GM23338 (cell line): Measurements from ENCODE around the gene MAD1L1. TPM values are rescaled to one million over a fixed set of nuclear protein-coding genes. Genes with fewer than 3 reads are reported as not detected.

ENCODE experiments used
- ATAC-seq: fragments of 200-7000 bp; cut with Tn5 transposase; 3 replicates; pipeline ENCODE4 v1.9.1; 2020
- DNase-seq: peaks from one replicate; pipeline ENCODE4 v3.0.0-alpha.2; 2015; ENCODE audit warnings: low spot score
- H2AFZ ChIP-seq: fragments of 200-600 bp; sonication (generic); 2 replicates; pipeline ENCODE4 v1.8.0; 2016; ENCODE audit warnings: antibody characterized with exemption, mild to moderate bottlenecking, moderate library complexity
- H3F3A ChIP-seq: fragments of 200-600 bp; sonication (generic); replicated peaks from 2 replicates; pipeline ENCODE4 v1.8.0; 2017; ENCODE audit warnings: antibody characterized with exemption, mixed run types, low read depth
- H3K27ac ChIP-seq: fragments of 200-600 bp; sonication (generic); 2 replicates; pipeline ENCODE4 v1.6.1; 2016; ENCODE audit warnings: low read depth
- H3K27me3 ChIP-seq: fragments of 200-600 bp; sonication (generic); 2 replicates; pipeline ENCODE4 v1.8.0; 2016; ENCODE audit warnings: mild to moderate bottlenecking, mixed run types, moderate library complexity; ENCODE audit not compliant: insufficient read depth
- H3K36me3 ChIP-seq: fragments of 200-600 bp; sonication (generic); 2 replicates; pipeline ENCODE4 v1.8.0; 2016; ENCODE audit warnings: mild to moderate bottlenecking; ENCODE audit not compliant: insufficient read depth
- H3K4me1 ChIP-seq: fragments of 200-600 bp; sonication (generic); 2 replicates; pipeline ENCODE4 v1.8.0; 2016; ENCODE audit warnings: mild to moderate bottlenecking, moderate library complexity; ENCODE audit not compliant: insufficient read depth
- H3K4me2 ChIP-seq: fragments of 200-600 bp; sonication (generic); 2 replicates; pipeline ENCODE4 v1.7.1; 2017; ENCODE audit warnings: mixed run types
- H3K4me3 ChIP-seq: fragments of 200-600 bp; sonication (generic); 2 replicates; pipeline ENCODE4 v1.6.1; 2016; ENCODE audit warnings: mixed run types
- H3K79me2 ChIP-seq: fragments of 200-600 bp; sonication (generic); replicated peaks from 2 replicates; pipeline ENCODE4 v1.8.0; 2017; ENCODE audit warnings: mild to moderate bottlenecking; ENCODE audit not compliant: insufficient read depth
- H3K9me2 ChIP-seq: fragments of 200-600 bp; sonication (generic); 2 replicates; pipeline ENCODE4 v1.8.0; 2017; ENCODE audit not compliant: insufficient read depth
- H4K20me1 ChIP-seq: fragments of 200-600 bp; sonication (generic); replicated peaks from 2 replicates; pipeline ENCODE4 v1.8.0; 2017; ENCODE audit warnings: mild to moderate bottlenecking; ENCODE audit not compliant: insufficient read depth
- H3K27ac Mint-ChIP-seq: 2 replicates; pipeline ENCODE4 v1.8.0; 2020; ENCODE audit warnings: inconsistent platforms, mild to moderate bottlenecking, moderate library complexity, mixed read lengths
- H3K27me3 Mint-ChIP-seq: 3 replicates; pipeline ENCODE4 v1.8.0; 2022; ENCODE audit warnings: low read depth, mild to moderate bottlenecking, moderate library complexity, mixed read lengths, inconsistent platforms; ENCODE audit not compliant: insufficient read depth, poor library complexity
- H3K36me3 Mint-ChIP-seq: 3 replicates; pipeline ENCODE4 v1.8.0; 2021; ENCODE audit warnings: low read depth, mild to moderate bottlenecking, inconsistent platforms, moderate library complexity, mixed read lengths
- H3K4me1 Mint-ChIP-seq: 3 replicates; pipeline ENCODE4 v1.8.0; 2020; ENCODE audit warnings: mild to moderate bottlenecking, inconsistent platforms, mixed read lengths
- H3K4me3 Mint-ChIP-seq: 3 replicates; pipeline ENCODE4 v1.8.0; 2021; ENCODE audit warnings: moderate library complexity, mild to moderate bottlenecking, inconsistent platforms, mixed read lengths
- H3K9me3 Mint-ChIP-seq: 3 replicates; pipeline ENCODE4 v1.8.0; 2020; ENCODE audit warnings: moderate library complexity, mild to moderate bottlenecking, inconsistent platforms, mixed read lengths
- CREB1 ChIP-seq: fragments of 250-450 bp; sonication (Bioruptor Pico); IDR thresholded peaks from 2 replicates; pipeline ENCODE4 v1.5.0; 2020; ENCODE audit warnings: low read depth, mild to moderate bottlenecking, moderate library complexity
- EZH2 ChIP-seq: fragments of 200-600 bp; sonication (generic); IDR thresholded peaks from one replicate; pipeline ENCODE4 v1.8.0; 2017; ENCODE audit warnings: antibody characterized with exemption, mild to moderate bottlenecking, low read depth; ENCODE audit not compliant: unreplicated experiment
- EZH2phosphoT487 ChIP-seq: fragments of 200-600 bp; sonication (generic); IDR thresholded peaks from one replicate; pipeline ENCODE4 v1.8.1; 2018; ENCODE audit warnings: antibody characterized with exemption; ENCODE audit not compliant: unreplicated experiment
- JUNB ChIP-seq: IDR thresholded peaks from one replicate; pipeline ENCODE4 v1.6.1; 2016; ENCODE audit warnings: antibody characterized with exemption; ENCODE audit not compliant: unreplicated experiment
- NANOG ChIP-seq: IDR thresholded peaks from 2 replicates; pipeline ENCODE4 v1.6.1; 2016; ENCODE audit warnings: antibody characterized with exemption, borderline replicate concordance
- POLR2AphosphoS5 ChIP-seq: IDR thresholded peaks from 2 replicates; pipeline ENCODE4 v1.6.1; 2016; ENCODE audit warnings: antibody characterized with exemption, low read depth
- STAT1 ChIP-seq: IDR thresholded peaks from one replicate; pipeline ENCODE4 v1.6.1; 2016; ENCODE audit warnings: antibody characterized with exemption; ENCODE audit not compliant: unreplicated experiment
- ZNF114 ChIP-seq: fragments of 250-450 bp; sonication (Bioruptor Pico); IDR thresholded peaks from 2 replicates; pipeline ENCODE4 v1.5.0; 2020; ENCODE audit warnings: mild to moderate bottlenecking, moderate library complexity
- polyA plus RNA-seq: library from polyadenylated mRNA; unstranded; fragments of >200 nt; fragmentation: Nextera tagmentation; extraction: Ambion mirVana; gene quantifications from 2 replicates; pipeline ENCODE4 v1.2.1, GENCODE V29; 2016
- total RNA-seq: library from RNA; depleted of rRNA; stranded (reverse); fragments of >200 nt; shearing (Covaris generic); gene quantifications from 2 replicates; pipeline ENCODE4 v1.2.3, GENCODE V29; 2014
- TF ChIP-seq, protein P1 (sequence below), 2 experiments: fragments of 200-600 bp in 1 of 2; sonication (generic) in 1 of 2; conservative IDR thresholded peaks; 2 replicates each; pipeline versions ENCODE4 v1.5.1 to v1.6.1; 2016 to 2017; ENCODE audit warnings: antibody characterized with exemption in 2 of 2, low read depth in 2 of 2, mild to moderate bottlenecking in 2 of 2, moderate library complexity in 1 of 2
- TF ChIP-seq, protein P2 (sequence below): fragments of 250-450 bp; sonication (Bioruptor Pico); IDR thresholded peaks from 2 replicates; pipeline ENCODE4 v1.5.0; 2020; ENCODE audit warnings: mild to moderate bottlenecking, moderate library complexity

Gene MAD1L1
- total and polyA plus RNA-seq, 2 experiments from 2014 or later, result 40.3 to 59.3 TPM

DNA sequence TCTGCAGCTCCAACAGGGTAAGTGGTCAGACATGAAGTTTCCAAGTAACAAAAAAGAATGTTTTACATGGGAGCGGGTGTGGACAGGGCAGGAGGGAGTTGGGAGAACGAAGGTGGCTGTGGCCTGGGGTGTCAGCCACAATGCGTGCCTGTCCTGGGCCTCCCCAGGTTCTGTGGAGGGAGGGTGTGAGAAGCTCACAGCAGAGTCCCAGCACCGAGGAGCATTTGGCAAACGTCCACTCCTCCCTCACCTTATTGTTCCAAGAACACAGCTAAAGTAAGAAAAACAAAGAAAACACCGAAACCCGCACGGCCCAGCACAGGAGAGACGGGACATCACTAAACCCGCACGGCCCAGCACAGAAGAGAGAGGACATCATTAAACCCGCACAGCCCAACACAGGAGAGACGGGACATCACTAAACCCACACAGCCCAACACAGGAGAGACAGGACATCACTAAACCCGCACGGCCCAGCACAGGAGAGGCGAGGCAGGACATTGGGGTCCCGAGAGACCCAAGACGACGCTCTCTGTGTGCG lies 226.4 kb downstream of the MAD1L1 start:
- Histone ChIP-seq H3K27me3 (no peaks in the 10 kb centered on the region), H3K27ac (peak overlapping the region; percentile 72; the same call in 1 of the 2 replicates), H3F3A (no peaks in the 10 kb centered on the region), H2AFZ (no peak overlapping the region), H3K9me2 (no peaks in the 10 kb centered on the region), H4K20me1 (0 out of 2 replicates have a peak, but pooled peaks cover 5% of the 10 kb centered on the region), H3K79me2 (0 out of 2 replicates have a peak, but pooled peaks cover 2% of the 10 kb centered on the region), H3K36me3 (no peaks in the 10 kb centered on the region; the same call in 1 of the 2 replicates), H3K4me3 (no peak overlapping the region), H3K4me2 (no peak overlapping the region), H3K4me1 (no peaks in the 10 kb centered on the region)
- TF ChIP-seq, protein P1, sequence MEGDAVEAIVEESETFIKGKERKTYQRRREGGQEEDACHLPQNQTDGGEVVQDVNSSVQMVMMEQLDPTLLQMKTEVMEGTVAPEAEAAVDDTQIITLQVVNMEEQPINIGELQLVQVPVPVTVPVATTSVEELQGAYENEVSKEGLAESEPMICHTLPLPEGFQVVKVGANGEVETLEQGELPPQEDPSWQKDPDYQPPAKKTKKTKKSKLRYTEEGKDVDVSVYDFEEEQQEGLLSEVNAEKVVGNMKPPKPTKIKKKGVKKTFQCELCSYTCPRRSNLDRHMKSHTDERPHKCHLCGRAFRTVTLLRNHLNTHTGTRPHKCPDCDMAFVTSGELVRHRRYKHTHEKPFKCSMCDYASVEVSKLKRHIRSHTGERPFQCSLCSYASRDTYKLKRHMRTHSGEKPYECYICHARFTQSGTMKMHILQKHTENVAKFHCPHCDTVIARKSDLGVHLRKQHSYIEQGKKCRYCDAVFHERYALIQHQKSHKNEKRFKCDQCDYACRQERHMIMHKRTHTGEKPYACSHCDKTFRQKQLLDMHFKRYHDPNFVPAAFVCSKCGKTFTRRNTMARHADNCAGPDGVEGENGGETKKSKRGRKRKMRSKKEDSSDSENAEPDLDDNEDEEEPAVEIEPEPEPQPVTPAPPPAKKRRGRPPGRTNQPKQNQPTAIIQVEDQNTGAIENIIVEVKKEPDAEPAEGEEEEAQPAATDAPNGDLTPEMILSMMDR (conservative IDR thresholded peaks at IDR 0.05; ENCODE audit: low read depth in 2 of 2), result no peak
- TF ChIP-seq CREB1 (CRISPR knock-in tag) (no peak), EZH2 (no peak), JUNB (no peak), POLR2AphosphoS5 (no peak), STAT1 (no peak), NANOG (no peak), EZH2phosphoT487 (no peak), ZNF114 (CRISPR knock-in tag) (no peak)
- TF ChIP-seq, protein P2, sequence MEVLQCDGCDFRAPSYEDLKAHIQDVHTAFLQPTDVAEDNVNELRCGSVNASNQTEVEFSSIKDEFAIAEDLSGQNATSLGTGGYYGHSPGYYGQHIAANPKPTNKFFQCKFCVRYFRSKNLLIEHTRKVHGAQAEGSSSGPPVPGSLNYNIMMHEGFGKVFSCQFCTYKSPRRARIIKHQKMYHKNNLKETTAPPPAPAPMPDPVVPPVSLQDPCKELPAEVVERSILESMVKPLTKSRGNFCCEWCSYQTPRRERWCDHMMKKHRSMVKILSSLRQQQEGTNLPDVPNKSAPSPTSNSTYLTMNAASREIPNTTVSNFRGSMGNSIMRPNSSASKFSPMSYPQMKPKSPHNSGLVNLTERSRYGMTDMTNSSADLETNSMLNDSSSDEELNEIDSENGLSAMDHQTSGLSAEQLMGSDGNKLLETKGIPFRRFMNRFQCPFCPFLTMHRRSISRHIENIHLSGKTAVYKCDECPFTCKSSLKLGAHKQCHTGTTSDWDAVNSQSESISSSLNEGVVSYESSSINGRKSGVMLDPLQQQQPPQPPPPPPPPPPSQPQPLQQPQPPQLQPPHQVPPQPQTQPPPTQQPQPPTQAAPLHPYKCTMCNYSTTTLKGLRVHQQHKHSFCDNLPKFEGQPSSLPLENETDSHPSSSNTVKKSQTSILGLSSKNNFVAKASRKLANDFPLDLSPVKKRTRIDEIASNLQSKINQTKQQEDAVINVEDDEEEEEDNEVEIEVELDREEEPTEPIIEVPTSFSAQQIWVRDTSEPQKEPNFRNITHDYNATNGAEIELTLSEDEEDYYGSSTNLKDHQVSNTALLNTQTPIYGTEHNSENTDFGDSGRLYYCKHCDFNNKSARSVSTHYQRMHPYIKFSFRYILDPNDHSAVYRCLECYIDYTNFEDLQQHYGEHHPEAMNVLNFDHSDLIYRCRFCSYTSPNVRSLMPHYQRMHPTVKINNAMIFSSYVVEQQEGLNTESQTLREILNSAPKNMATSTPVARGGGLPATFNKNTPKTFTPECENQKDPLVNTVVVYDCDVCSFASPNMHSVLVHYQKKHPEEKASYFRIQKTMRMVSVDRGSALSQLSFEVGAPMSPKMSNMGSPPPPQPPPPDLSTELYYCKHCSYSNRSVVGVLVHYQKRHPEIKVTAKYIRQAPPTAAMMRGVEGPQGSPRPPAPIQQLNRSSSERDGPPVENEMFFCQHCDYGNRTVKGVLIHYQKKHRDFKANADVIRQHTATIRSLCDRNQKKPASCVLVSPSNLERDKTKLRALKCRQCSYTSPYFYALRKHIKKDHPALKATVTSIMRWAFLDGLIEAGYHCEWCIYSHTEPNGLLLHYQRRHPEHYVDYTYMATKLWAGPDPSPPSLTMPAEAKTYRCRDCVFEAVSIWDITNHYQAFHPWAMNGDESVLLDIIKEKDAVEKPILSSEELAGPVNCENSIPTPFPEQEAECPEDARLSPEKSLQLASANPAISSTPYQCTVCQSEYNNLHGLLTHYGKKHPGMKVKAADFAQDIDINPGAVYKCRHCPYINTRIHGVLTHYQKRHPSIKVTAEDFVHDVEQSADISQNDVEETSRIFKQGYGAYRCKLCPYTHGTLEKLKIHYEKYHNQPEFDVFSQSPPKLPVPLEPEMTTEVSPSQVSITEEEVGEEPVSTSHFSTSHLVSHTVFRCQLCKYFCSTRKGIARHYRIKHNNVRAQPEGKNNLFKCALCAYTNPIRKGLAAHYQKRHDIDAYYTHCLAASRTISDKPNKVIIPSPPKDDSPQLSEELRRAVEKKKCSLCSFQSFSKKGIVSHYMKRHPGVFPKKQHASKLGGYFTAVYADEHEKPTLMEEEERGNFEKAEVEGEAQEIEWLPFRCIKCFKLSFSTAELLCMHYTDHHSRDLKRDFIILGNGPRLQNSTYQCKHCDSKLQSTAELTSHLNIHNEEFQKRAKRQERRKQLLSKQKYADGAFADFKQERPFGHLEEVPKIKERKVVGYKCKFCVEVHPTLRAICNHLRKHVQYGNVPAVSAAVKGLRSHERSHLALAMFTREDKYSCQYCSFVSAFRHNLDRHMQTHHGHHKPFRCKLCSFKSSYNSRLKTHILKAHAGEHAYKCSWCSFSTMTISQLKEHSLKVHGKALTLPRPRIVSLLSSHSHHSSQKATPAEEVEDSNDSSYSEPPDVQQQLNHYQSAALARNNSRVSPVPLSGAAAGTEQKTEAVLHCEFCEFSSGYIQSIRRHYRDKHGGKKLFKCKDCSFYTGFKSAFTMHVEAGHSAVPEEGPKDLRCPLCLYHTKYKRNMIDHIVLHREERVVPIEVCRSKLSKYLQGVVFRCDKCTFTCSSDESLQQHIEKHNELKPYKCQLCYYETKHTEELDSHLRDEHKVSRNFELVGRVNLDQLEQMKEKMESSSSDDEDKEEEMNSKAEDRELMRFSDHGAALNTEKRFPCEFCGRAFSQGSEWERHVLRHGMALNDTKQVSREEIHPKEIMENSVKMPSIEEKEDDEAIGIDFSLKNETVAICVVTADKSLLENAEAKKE (CRISPR knock-in tag), result no peak
- Mint-ChIP-seq H3K27ac (peak overlapping the region; percentile 26; the same call in 1 of the 2 replicates), H3K36me3 (no peaks in the 10 kb centered on the region), H3K9me3 (no peaks in the 10 kb centered on the region), H3K4me1 (no peaks in the 10 kb centered on the region; the same call in 2 of the 3 replicates), H3K27me3 (peaks cover 8% of the 10 kb centered on the region), H3K4me3 (no peak overlapping the region)
- DNase-seq (no peak), ATAC-seq (no peak)
